Uterus (tissue), 2 donors: Measurements from ENCODE around the gene BMP8A.

ENCODE experiments used
- CTCF ChIP-seq, 4 experiments: fragments of 200-600 bp in 2 of 4; fragments of 450-650 bp in 2 of 4; sonication (generic) in 2 of 4; IDR thresholded peaks; one replicate each; pipeline ENCODE4 v1.5.1; 2016 to 2019; ENCODE audit warnings: antibody characterized with exemption in 4 of 4, mild to moderate bottlenecking in 2 of 4, moderate library complexity in 1 of 4
- POLR2A ChIP-seq, 2 donors: fragments of 450-650 bp; IDR thresholded peaks; one replicate each; pipeline ENCODE4 v1.6.1; 2016; ENCODE audit warnings: antibody characterized with exemption in 2 of 2, mild to moderate bottlenecking in 1 of 2, moderate library complexity in 1 of 2

GRCh38 chr1:39568208-39568607 is 76.8 kb downstream of the BMP8A start:
- TF ChIP-seq CTCF (IDR thresholded peaks at IDR 0.05) (no peak), POLR2A (IDR thresholded peaks at IDR 0.05) (no peak)
